OCI-LY7 (cell line): Measurements from ENCODE around the gene DCAF7. TPM values are rescaled to one million over a fixed set of nuclear protein-coding genes. Genes with fewer than 3 reads are reported as not detected.

Experiments
- BruUV-seq: library from RNA; stranded (reverse); fragments of 400-500 nt; replicated peaks from 2 replicates; lab custom pipeline; 2021; lab: Mats Ljungman, UMichigan
- CTCF ChIA-PET: fragments of 300-600 bp; sonication (Branson Sonifier 250); formaldehyde crosslinking; loops from one replicate; lab custom pipeline; 2022; ENCODE audit warnings: antibody characterized with exemption; ENCODE audit not compliant: unreplicated experiment; lab: Charles Lee
- POLR2A ChIA-PET: fragments of 300-600 bp; sonication (Branson Sonifier 250); formaldehyde crosslinking; loops from one replicate; lab custom pipeline; 2022; ENCODE audit warnings: antibody characterized with exemption; lab: Charles Lee
- DNase-seq: peaks from one replicate; pipeline ENCODE4 v3.0.0-alpha.2; 2015; ENCODE audit warnings: low spot score
- H2AFZ ChIP-seq: fragments of 200-600 bp; sonication (generic), shearing (Covaris generic); 2 replicates; pipeline ENCODE4 v1.6.1; 2014; ENCODE audit warnings: mild to moderate bottlenecking, antibody characterized with exemption, low read length, moderate library complexity
- H3K27ac ChIP-seq: fragments of 200-600 bp; sonication (generic); 2 replicates; pipeline ENCODE4 v1.5.1; 2014; ENCODE audit warnings: mixed run types, low read depth, mild to moderate bottlenecking, moderate library complexity, low read length, inconsistent platforms; ENCODE audit not compliant: poor library complexity, severe bottlenecking
- H3K36me3 ChIP-seq: fragments of 200-600 bp; sonication (generic); 2 replicates; pipeline ENCODE4 v1.6.1; 2014; ENCODE audit warnings: mild to moderate bottlenecking, antibody characterized with exemption, low read length, moderate library complexity, mixed read lengths; ENCODE audit not compliant: insufficient read depth
- H3K4me1 ChIP-seq: fragments of 200-600 bp; sonication (generic); 2 replicates; pipeline ENCODE4 v1.5.1; 2014; ENCODE audit warnings: mild to moderate bottlenecking, low read length; ENCODE audit not compliant: insufficient read depth, poor library complexity, severe bottlenecking
- H3K4me2 ChIP-seq: fragments of 200-600 bp; sonication (generic); 2 replicates; pipeline ENCODE4 v1.6.1; 2014; ENCODE audit warnings: mild to moderate bottlenecking, low read length
- H3K4me3 ChIP-seq: fragments of 200-600 bp; sonication (generic); 2 replicates; pipeline ENCODE4 v1.5.1; 2014; ENCODE audit warnings: mild to moderate bottlenecking, low read depth, low read length; ENCODE audit not compliant: poor library complexity, severe bottlenecking
- H3K79me2 ChIP-seq: fragments of 200-600 bp; sonication (generic); 2 replicates; pipeline ENCODE4 v1.6.1; 2016; ENCODE audit warnings: low read depth, mild to moderate bottlenecking, low read length, moderate library complexity, mixed read lengths; ENCODE audit not compliant: insufficient read depth
- H3K9me2 ChIP-seq: fragments of 200-600 bp; sonication (generic); 2 replicates; pipeline ENCODE4 v1.6.1; 2016; ENCODE audit warnings: mild to moderate bottlenecking, low read length, mixed read lengths; ENCODE audit not compliant: insufficient read depth
- H3K9me3 ChIP-seq: fragments of 200-600 bp; sonication (generic); 2 replicates; pipeline ENCODE4 v1.6.1; 2014; ENCODE audit warnings: mild to moderate bottlenecking, mixed run types, low read length, mixed read lengths
- H4K20me1 ChIP-seq: fragments of 200-600 bp; sonication (generic); 2 replicates; pipeline ENCODE4 v1.6.1; 2014; ENCODE audit warnings: mild to moderate bottlenecking, antibody characterized with exemption, low read length, moderate library complexity, mixed read lengths; ENCODE audit not compliant: insufficient read depth
- CTCF ChIP-seq: fragments of 200-600 bp; sonication (generic); conservative IDR thresholded peaks from 2 replicates; pipeline ENCODE4 v1.5.1; 2014; ENCODE audit warnings: mild to moderate bottlenecking, antibody characterized with exemption, low read length, moderate library complexity, mixed read lengths
- EZH2phosphoT487 ChIP-seq: fragments of 200-600 bp; sonication (generic); IDR thresholded peaks from 2 replicates; pipeline ENCODE4 v1.6.1; 2018; ENCODE audit warnings: low read depth, borderline replicate concordance, mild to moderate bottlenecking, mixed run types, antibody characterized with exemption, low read length, moderate library complexity, mixed read lengths
- intact Hi-C: fragments of 100-400 bp; cut with micrococcal nuclease; formaldehyde crosslinking; loops from one replicate; pipeline ENCODE4 v1.10.0; 2022; ENCODE audit not compliant: unreplicated experiment
- total RNA-seq, 2 experiments: library from RNA; depleted of rRNA in 1 of 2; stranded (reverse); fragments of >200 nt in 1 of 2; shearing (Covaris generic) in 1 of 2; gene quantifications; 2 replicates each; pipeline ENCODE4 v1.2.3, GENCODE V29; 2014 to 2022

The DCAF7 gene
- total RNA-seq, 2 experiments from 2014 or later: 46.4 to 121 TPM

GRCh38 chr17:63631626-63632025 lies 81.3 kb downstream of the DCAF7 start:
- H3K9me2 ChIP-seq: no peaks in the 10 kb centered on the region
- no peaks in the 10 kb centered on the region for H3K9me3 ChIP-seq
- ChIA-PET CTCF (interaction anchor here (0.6 kb wide), 1 partner anchor 12 kb away, joined by 3 read pairs; no protein-coding TSS in a partner anchor), POLR2A (no interaction called here)
- H3K4me1 ChIP-seq: no peaks in the 10 kb centered on the region
- peaks cover 28% of the 10 kb centered on the region; the same call in 1 of the 2 replicates for H3K36me3 ChIP-seq
- H2AFZ ChIP-seq: no peak overlapping the region
- H3K4me3 ChIP-seq: no peak overlapping the region
- H3K27ac ChIP-seq: no peak overlapping the region
- intact Hi-C loops: no loop called here
- no peaks in the 10 kb centered on the region for H4K20me1 ChIP-seq
- H3K79me2 ChIP-seq: no peaks in the 10 kb centered on the region
- no TSS peak for BruUV-seq
- TF ChIP-seq CTCF (no peak), EZH2phosphoT487 (no peak)
- no peak overlapping the region for H3K4me2 ChIP-seq
- no peak for DNase-seq

- no TSS peak for BruUV-seq
- POLR2A ChIA-PET: no interaction called here
- H3K36me3 ChIP-seq: peaks cover 28% of the 10 kb centered on the region; the same call in 1 of the 2 replicates
These were observed 83.5 kb downstream of the DCAF7 start for GRCh38 chr17:63633742-63634141.

More at GRCh38 chr17:63633742-63634141, 83.5 kb downstream of the DCAF7 start:
- H2AFZ ChIP-seq: no peak overlapping the region
- H3K9me3 ChIP-seq: no peaks in the 10 kb centered on the region
- CTCF ChIA-PET: interaction anchor here (0.6 kb wide), 1 partner anchor 140 kb away, joined by 3 read pairs; the partner anchor contains the start of gene DDX42
- H3K27ac ChIP-seq: no peak overlapping the region
- no peaks in the 10 kb centered on the region for H3K4me1 ChIP-seq
- H3K4me2 ChIP-seq: no peak overlapping the region
- no peaks in the 10 kb centered on the region for H3K9me2 ChIP-seq
- H3K4me3 ChIP-seq: no peak overlapping the region
- no peak for TF ChIP-seq CTCF
- TF ChIP-seq EZH2phosphoT487: no peak
- DNase-seq: no peak
- intact Hi-C loops: no loop called here
- no peaks in the 10 kb centered on the region for H4K20me1 ChIP-seq
- no peaks in the 10 kb centered on the region for H3K79me2 ChIP-seq
